Duodenal mucosa (tissue), 2 donors: ENCODE data around the gene PADI4.
"Not testable (repeated sequence)": the region's sequence is repeated elsewhere in the genome, so short reads cannot be mapped to it uniquely, and the experiment has no call there.

Experiments used
- H3K27ac ChIP-seq: one replicate; pipeline ENCODE4 v1.7.0; 2013; ENCODE audit warnings: low read depth, low read length
- H3K27me3 ChIP-seq, 2 donors: one replicate each; pipeline ENCODE4 v1.7.0; 2013; ENCODE audit warnings: low read length in 2 of 2, control low read depth in 1 of 2; ENCODE audit not compliant: insufficient read depth in 2 of 2, control insufficient read depth in 1 of 2
- H3K36me3 ChIP-seq, 2 donors: one replicate each; pipeline ENCODE4 v1.7.0; 2013; ENCODE audit warnings: low read length in 2 of 2, control low read depth in 1 of 2; ENCODE audit not compliant: insufficient read depth in 2 of 2, control insufficient read depth in 1 of 2
- H3K4me1 ChIP-seq, 2 donors: one replicate each; pipeline ENCODE4 v1.7.0; 2013; ENCODE audit warnings: low read length in 2 of 2, control low read depth in 1 of 2; ENCODE audit not compliant: insufficient read depth in 2 of 2, control insufficient read depth in 1 of 2
- H3K4me3 ChIP-seq, 2 donors: one replicate each; pipeline ENCODE4 v1.7.0; 2013; ENCODE audit warnings: low read length in 2 of 2, low read depth in 1 of 2
- H3K9ac ChIP-seq, 2 donors: one replicate each; pipeline ENCODE4 v1.7.0; 2013; ENCODE audit warnings: low read length in 2 of 2, low read depth in 1 of 2
- H3K9me3 ChIP-seq, 2 donors: one replicate each; pipeline ENCODE4 v1.7.0; 2013; ENCODE audit warnings: low read length in 2 of 2, control low read depth in 1 of 2; ENCODE audit not compliant: control insufficient read depth in 1 of 2

PADI4 gene

GRCh38 chr1:17309426-17310067 is 1.6 kb downstream of the PADI4 start:
- Histone ChIP-seq H3K36me3 (no peaks in the 10 kb centered on the region), H3K27ac (no peak overlapping the region), H3K4me1 (no peaks in the 10 kb centered on the region), H3K4me3 (no peak overlapping the region), H3K9ac (no peak overlapping the region), H3K9me3 (no peaks in the 10 kb centered on the region), H3K27me3 (peaks cover 8 to 16% of the 10 kb centered on the region in 2 donors)

- no peak overlapping the region for H3K9ac ChIP-seq
- H3K27me3 ChIP-seq = peaks cover 8 to 17% of the 10 kb centered on the region in 2 donors
- H3K27ac ChIP-seq = no peak overlapping the region
- H3K9me3 ChIP-seq = no peaks in the 10 kb centered on the region
- no peak overlapping the region for H3K4me3 ChIP-seq
- no peaks in the 10 kb centered on the region for H3K36me3 ChIP-seq
- no peaks in the 10 kb centered on the region for H3K4me1 ChIP-seq
These were observed 2.2 kb downstream of the PADI4 start for GRCh38 chr1:17310068-17310640.

- Histone ChIP-seq H3K9me3 (no peaks in the 10 kb centered on the region), H3K27me3 (peaks cover 8 to 13% of the 10 kb centered on the region in 2 donors)
These were observed 5.7 kb downstream of the PADI4 start for GRCh38 chr1:17313530-17314309.

GRCh38 chr1:17314491-17314971 is 6.5 kb downstream of the PADI4 start:
- no peak overlapping the region for H3K27ac ChIP-seq
- no peaks in the 10 kb centered on the region for H3K4me1 ChIP-seq
- H3K4me3 ChIP-seq = no peak overlapping the region
- H3K36me3 ChIP-seq = no peaks in the 10 kb centered on the region
- peaks cover 7 to 13% of the 10 kb centered on the region in 2 donors for H3K27me3 ChIP-seq
- no peaks in the 10 kb centered on the region for H3K9me3 ChIP-seq
- H3K9ac ChIP-seq = no peak overlapping the region

More at GRCh38 chr1:17313530-17314309, 5.7 kb downstream of the PADI4 start:
- Histone ChIP-seq H3K4me1 (no peaks in the 10 kb centered on the region), H3K9ac (no peak overlapping the region), H3K4me3 (no peak overlapping the region), H3K36me3 (no peaks in the 10 kb centered on the region), H3K27ac (no peak overlapping the region)

GRCh38 chr1:17315542-17316130 is 7.6 kb downstream of the PADI4 start:
- no peaks in the 10 kb centered on the region for H3K36me3 ChIP-seq
- H3K9me3 ChIP-seq = no peaks in the 10 kb centered on the region
- H3K9ac ChIP-seq = no peak overlapping the region
- H3K4me3 ChIP-seq = no peak overlapping the region
- no peak overlapping the region for H3K27ac ChIP-seq
- peaks cover 3 to 4% of the 10 kb centered on the region in 2 donors for H3K27me3 ChIP-seq
- no peaks in the 10 kb centered on the region for H3K4me1 ChIP-seq

- Histone ChIP-seq H3K27me3 (peaks cover 3 to 4% of the 10 kb centered on the region in 2 donors), H3K4me3 (no peak overlapping the region), H3K36me3 (no peaks in the 10 kb centered on the region), H3K9me3 (no peaks in the 10 kb centered on the region), H3K4me1 (no peaks in the 10 kb centered on the region), H3K27ac (no peak overlapping the region), H3K9ac (no peak overlapping the region)
These were observed 8.7 kb downstream of the PADI4 start for GRCh38 chr1:17316704-17317103.

GRCh38 chr1:17318262-17318661 is 10.3 kb downstream of the PADI4 start:
- H3K9me3 ChIP-seq = no peaks in the 10 kb centered on the region
- H3K36me3 ChIP-seq = no peaks in the 10 kb centered on the region

GRCh38 chr1:17319561-17320350 is 11.8 kb downstream of the PADI4 start:
- H3K9ac ChIP-seq = no peak overlapping the region
- H3K27ac ChIP-seq = no peak overlapping the region
- no peaks in the 10 kb centered on the region for H3K9me3 ChIP-seq
- no peaks in the 10 kb centered on the region for H3K4me1 ChIP-seq
- no peaks in the 10 kb centered on the region for H3K36me3 ChIP-seq
- H3K27me3 ChIP-seq = no peaks in the 10 kb centered on the region
- H3K4me3 ChIP-seq = no peak overlapping the region

More at GRCh38 chr1:17318262-17318661, 10.3 kb downstream of the PADI4 start:
- Histone ChIP-seq H3K4me3 (no peak overlapping the region), H3K9ac (no peak overlapping the region), H3K4me1 (no peaks in the 10 kb centered on the region), H3K27ac (no peak overlapping the region), H3K27me3 (peaks cover 3 to 4% of the 10 kb centered on the region in 2 donors)

GRCh38 chr1:17321857-17322390 is 13.9 kb downstream of the PADI4 start:
- H3K4me3 ChIP-seq, H3K4me1 ChIP-seq, H3K9ac ChIP-seq, H3K27me3 ChIP-seq, H3K36me3 ChIP-seq, H3K9me3 ChIP-seq, H3K27ac ChIP-seq: not testable (repeated sequence)
